HepG2 (cell line): ENCODE results near the gene TUFM. TPM values are rescaled to one million over a fixed set of nuclear protein-coding genes. Genes with fewer than 3 reads are reported as not detected.

Experiments used
- CENPT ChIP-seq: sonication (generic); formaldehyde crosslinking; IDR thresholded peaks from 2 replicates; pipeline ENCODE4 v1.8.0; 2022; ENCODE audit warnings: low read depth, mild to moderate bottlenecking, moderate library complexity, missing genetic modification reagents
- FOXM1 ChIP-seq: sonication (generic); formaldehyde crosslinking; IDR thresholded peaks from 2 replicates; pipeline ENCODE4 v1.5.0; 2020; ENCODE audit warnings: missing genetic modification reagents
- HIVEP1 ChIP-seq: sonication (generic); formaldehyde crosslinking; IDR thresholded peaks from 2 replicates; pipeline ENCODE4 v1.4.0; 2020; ENCODE audit warnings: mild to moderate bottlenecking, missing genetic modification reagents
- KMT2A ChIP-seq: sonication (generic); formaldehyde crosslinking; IDR thresholded peaks from 2 replicates; pipeline ENCODE4 v1.4.0; 2020; ENCODE audit warnings: missing genetic modification reagents
- MTF2 ChIP-seq: sonication (generic); formaldehyde crosslinking; IDR thresholded peaks from 2 replicates; pipeline ENCODE4 v1.5.0; 2020; ENCODE audit warnings: missing genetic modification reagents, borderline replicate concordance
- NFYC ChIP-seq: IDR thresholded peaks from 2 replicates; pipeline ENCODE4 v1.6.1; 2016; ENCODE audit warnings: missing genetic modification reagents, missing compliant biosample characterization
- RFX5 ChIP-seq: IDR thresholded peaks from 2 replicates; pipeline ENCODE4 v1.6.1; 2011; ENCODE audit warnings: low read depth, low read length, improper control_type of control experiment
- SMARCC2 ChIP-seq: fragments of 450-650 bp; IDR thresholded peaks from 2 replicates; pipeline ENCODE4 v1.6.1; 2017; ENCODE audit warnings: antibody characterized with exemption, mild to moderate bottlenecking
- ZBTB40 ChIP-seq, 2 experiments: fragments of 450-650 bp in 1 of 2; sonication (generic) in 1 of 2; formaldehyde crosslinking in 1 of 2; IDR thresholded peaks; 2 replicates each; pipeline versions ENCODE4 v1.6.1 to v1.8.0; 2016 to 2022; ENCODE audit warnings: antibody characterized with exemption in 1 of 2, mild to moderate bottlenecking in 1 of 2, missing genetic modification reagents in 1 of 2
- ZFAT ChIP-seq: sonication (generic); formaldehyde crosslinking; conservative IDR thresholded peaks from 2 replicates; pipeline ENCODE4 v1.8.1; 2023; ENCODE audit warnings: missing genetic modification reagents, inconsistent platforms
- ZNF318 ChIP-seq: sonication (generic); formaldehyde crosslinking; IDR thresholded peaks from 2 replicates; pipeline ENCODE4 v1.4.0; 2020; ENCODE audit warnings: mild to moderate bottlenecking, missing genetic modification reagents
- ZNF619 ChIP-seq: sonication (generic); formaldehyde crosslinking; IDR thresholded peaks from 2 replicates; pipeline ENCODE4 v1.4.0; 2020; ENCODE audit warnings: mild to moderate bottlenecking, missing genetic modification reagents
- polyA plus RNA-seq, 8 experiments: library from polyadenylated mRNA; depleted of rRNA in 3 of 8; stranded (reverse) in 7 of 8; unstranded in 1 of 8; fragments of >200 nt; fragmentation: Illumina TruSeq in 4 of 8; extraction: Trizol in 4 of 8; gene quantifications; 2 replicates each; pipeline versions ENCODE4 v1.2.1 to v1.2.3, GENCODE V29; 2011 to 2016; ENCODE audit warnings: low read depth in 4 of 8, missing spikeins in 1 of 8, mixed read lengths in 1 of 8; ENCODE audit not compliant: insufficient read depth in 1 of 8
- total RNA-seq, 5 experiments: library from RNA; depleted of rRNA; stranded (reverse); fragments of >200 nt; fragmentation: Illumina TruSeq; extraction: Trizol; gene quantifications; 2 replicates each; pipeline ENCODE4 v1.2.3, GENCODE V29; 2016; ENCODE audit warnings: low read depth in 1 of 5

TUFM gene
- total and polyA plus RNA-seq, 2 of the 13 experiments (the other 11 are each of a cell fraction or from before 2014, with no cell fraction given): 206 to 298 TPM

- TF ChIP-seq SMARCC2 (no peak), FOXM1 (CRISPR knock-in tag) (peak; percentile 63; the same call in 1 of the 2 replicates), ZFAT (CRISPR knock-in tag) (no peak), HIVEP1 (CRISPR knock-in tag) (peak; percentile 87), ZNF318 (CRISPR knock-in tag) (peak; percentile 94), ZNF619 (CRISPR knock-in tag) (peak; percentile 94; the same call in 1 of the 2 replicates), ZBTB40 (IDR thresholded peaks at IDR 0.05) (no peak), ZBTB40 (CRISPR knock-in tag; IDR thresholded peaks at IDR 0.05) (peak; percentile 94), NFYC (peak; percentile 69), CENPT (CRISPR knock-in tag) (no peak; the same call in 1 of the 2 replicates), KMT2A (CRISPR knock-in tag) (peak; percentile 97), MTF2 (CRISPR knock-in tag) (no peak; the same call in 1 of the 2 replicates), RFX5 (no peak)
These were observed 23.4 kb downstream of the TUFM start, which contains the start of gene ATXN2L (continued) for GRCh38 chr16:28822520-28823290.
